HCT116 (cell line): ENCODE data around the gene TMEM53. TPM values are rescaled to one million over a fixed set of nuclear protein-coding genes. Genes with fewer than 3 reads are reported as not detected.

Experiments used
- ATAC-seq: fragments of 200-7000 bp; cut with Tn5 transposase; 2 replicates; pipeline ENCODE4 v1.9.1; 2020; ENCODE audit warnings: mild to moderate bottlenecking, moderate library complexity
- BruUV-seq: library from RNA; stranded (reverse); fragments of 400-500 nt; replicated peaks from 2 replicates; lab custom pipeline; 2021; lab: Mats Ljungman, UMichigan
- CTCF ChIA-PET: fragments of 300-600 bp; sonication (Branson Sonifier 250); formaldehyde crosslinking; loops from one replicate; lab custom pipeline; 2021; ENCODE audit warnings: antibody characterized with exemption; lab: Charles Lee
- POLR2A ChIA-PET: fragments of 300-600, 350-600 bp; sonication (Branson Sonifier 250); formaldehyde crosslinking; loops from one replicate; lab custom pipeline; 2021; ENCODE audit warnings: antibody characterized with exemption; lab: Charles Lee
- RAD21 ChIA-PET, 2 experiments: fragments of 300-600 bp; sonication (Branson Sonifier 250); formaldehyde crosslinking; loops; one replicate each; lab custom pipeline; 2023; ENCODE audit warnings: low total read pairs in 2 of 2; ENCODE audit not compliant: uncharacterized antibody in 2 of 2, unreplicated experiment in 2 of 2, low non-redundant PET in 1 of 2; lab: Charles Lee
- DNase-seq: peaks from one replicate; pipeline ENCODE4 v3.0.0-alpha.2; 2010; ENCODE audit warnings: low read depth, low spot score
- H2AFZ ChIP-seq: fragments of 200-600 bp; shearing (Covaris generic), sonication (generic); 2 replicates; pipeline ENCODE4 v1.6.1; 2017; ENCODE audit warnings: low read depth, mixed run types, mixed read lengths, antibody characterized with exemption, low read length; ENCODE audit not compliant: poor library complexity, severe bottlenecking
- H3K27ac ChIP-seq: 2 replicates; pipeline ENCODE4 v1.5.1; 2012; ENCODE audit warnings: low read depth, low read length
- H3K27me3 ChIP-seq: fragments of 200-600 bp; sonication (generic); 2 replicates; pipeline ENCODE4 v1.6.1; 2016; ENCODE audit warnings: mixed run types, low read length, mixed read lengths; ENCODE audit not compliant: insufficient read depth
- H3K36me3 ChIP-seq, 2 experiments: fragments of 200-500 bp in 1 of 2; fragments of 200-600 bp in 1 of 2; sonication (Bioruptor generic) in 1 of 2; sonication (generic) in 1 of 2; 2 replicates each; pipeline versions ENCODE4 v1.5.1 to v1.6.1; 2014 to 2016; ENCODE audit warnings: low read length in 2 of 2, inconsistent platforms in 1 of 2, mixed read lengths in 1 of 2, mixed run types in 1 of 2; ENCODE audit not compliant: insufficient read depth in 2 of 2, control insufficient read depth in 1 of 2
- H3K4me1 ChIP-seq, 2 experiments: fragments of 200-600 bp in 1 of 2; sonication (generic) in 1 of 2; 2 replicates each; pipeline versions ENCODE4 v1.5.1 to v1.6.1; 2012 to 2017; ENCODE audit warnings: low read length in 2 of 2, inconsistent platforms in 1 of 2, mild to moderate bottlenecking in 1 of 2, mixed read lengths in 1 of 2, mixed run types in 1 of 2, moderate library complexity in 1 of 2; ENCODE audit not compliant: insufficient read depth in 2 of 2, control insufficient read depth in 1 of 2
- H3K4me2 ChIP-seq: fragments of 200-600 bp; sonication (generic); 2 replicates; pipeline ENCODE4 v1.6.1; 2017; ENCODE audit warnings: mixed run types, low read length, mixed read lengths
- H3K4me3 ChIP-seq, 2 experiments: fragments of 200-600 bp in 1 of 2; sonication (generic) in 1 of 2; replicated peaks in 1 of 2; 2 replicates each; pipeline ENCODE4 v1.5.1; 2011 to 2016; ENCODE audit warnings: low read length in 2 of 2, control low read depth in 1 of 2, low read depth in 1 of 2, mild to moderate bottlenecking in 1 of 2, mixed read lengths in 1 of 2, mixed run types in 1 of 2
- H3K79me2 ChIP-seq: fragments of 200-600 bp; sonication (generic); 2 replicates; pipeline ENCODE4 v1.6.1; 2017; ENCODE audit warnings: mild to moderate bottlenecking, mixed run types, low read length, moderate library complexity, mixed read lengths; ENCODE audit not compliant: insufficient read depth
- H3K9ac ChIP-seq: fragments of 200-600 bp; sonication (generic); 2 replicates; pipeline ENCODE4 v1.6.1; 2016; ENCODE audit warnings: low read length, mixed read lengths
- H3K9me2 ChIP-seq: fragments of 200-600 bp; sonication (generic), shearing (Covaris generic); 2 replicates; pipeline ENCODE4 v1.6.1; 2017; ENCODE audit warnings: mixed run types, mild to moderate bottlenecking, moderate library complexity; ENCODE audit not compliant: insufficient read depth
- H3K9me3 ChIP-seq, 2 experiments: fragments of 200-500 bp in 1 of 2; fragments of 200-600 bp in 1 of 2; sonication (Bioruptor generic) in 1 of 2; sonication (generic) in 1 of 2; 2 replicates each; pipeline ENCODE4 v1.6.1; 2014 to 2017; ENCODE audit warnings: low read length in 2 of 2, mixed read lengths in 2 of 2, inconsistent platforms in 1 of 2, low read depth in 1 of 2, mild to moderate bottlenecking in 1 of 2, mixed run types in 1 of 2, moderate library complexity in 1 of 2; ENCODE audit not compliant: control insufficient read depth in 1 of 2, insufficient read depth in 1 of 2
- H4K20me1 ChIP-seq: fragments of 200-600 bp; sonication (generic), shearing (Covaris generic); 2 replicates; pipeline ENCODE4 v1.6.1; 2017; ENCODE audit warnings: mixed run types, mild to moderate bottlenecking, moderate library complexity; ENCODE audit not compliant: insufficient read depth
- CBX3 ChIP-seq: IDR thresholded peaks from 2 replicates; pipeline ENCODE4 v1.6.1; 2012; ENCODE audit warnings: low read depth
- POLR2A ChIP-seq: IDR thresholded peaks from 2 replicates; pipeline ENCODE4 v1.7.0; 2011; ENCODE audit warnings: borderline replicate concordance; ENCODE audit not compliant: insufficient read depth, insufficient read length; ENCODE audit errors: extremely low read depth
- RAD21 ChIP-seq: IDR thresholded peaks from 2 replicates; pipeline ENCODE4 v1.6.1; 2012; ENCODE audit warnings: low read depth, mild to moderate bottlenecking
- intact Hi-C: fragments of 100-400 bp; cut with micrococcal nuclease; formaldehyde crosslinking; loops from 2 replicates; pipeline ENCODE4 v1.10.0; 2022
- total RNA-seq: library from RNA; stranded (reverse); gene quantifications from one replicate; pipeline ENCODE4 v1.2.1, GENCODE V29; 2021; ENCODE audit not compliant: unreplicated experiment
- TF ChIP-seq, protein P1 (sequence below), 3 experiments: fragments of 200-600 bp in 1 of 3; sonication (generic) in 1 of 3; IDR thresholded peaks in 2 of 3; conservative IDR thresholded peaks in 1 of 3; 2 replicates each; pipeline ENCODE4 v1.5.1; 2012 to 2017; ENCODE audit warnings: low read depth in 2 of 3, low read length in 2 of 3, antibody characterized with exemption in 1 of 3, borderline replicate concordance in 1 of 3, control low read depth in 1 of 3, mild to moderate bottlenecking in 1 of 3, mixed read lengths in 1 of 3, mixed run types in 1 of 3, moderate library complexity in 1 of 3; ENCODE audit not compliant: insufficient read depth in 1 of 3
- TF ChIP-seq, protein P2 (sequence below): IDR thresholded peaks from 2 replicates; pipeline ENCODE4 v1.6.1; 2012

TMEM53 gene
- total RNA-seq, 1 experiment from 2014 or later, result 10.8 TPM

DNA sequence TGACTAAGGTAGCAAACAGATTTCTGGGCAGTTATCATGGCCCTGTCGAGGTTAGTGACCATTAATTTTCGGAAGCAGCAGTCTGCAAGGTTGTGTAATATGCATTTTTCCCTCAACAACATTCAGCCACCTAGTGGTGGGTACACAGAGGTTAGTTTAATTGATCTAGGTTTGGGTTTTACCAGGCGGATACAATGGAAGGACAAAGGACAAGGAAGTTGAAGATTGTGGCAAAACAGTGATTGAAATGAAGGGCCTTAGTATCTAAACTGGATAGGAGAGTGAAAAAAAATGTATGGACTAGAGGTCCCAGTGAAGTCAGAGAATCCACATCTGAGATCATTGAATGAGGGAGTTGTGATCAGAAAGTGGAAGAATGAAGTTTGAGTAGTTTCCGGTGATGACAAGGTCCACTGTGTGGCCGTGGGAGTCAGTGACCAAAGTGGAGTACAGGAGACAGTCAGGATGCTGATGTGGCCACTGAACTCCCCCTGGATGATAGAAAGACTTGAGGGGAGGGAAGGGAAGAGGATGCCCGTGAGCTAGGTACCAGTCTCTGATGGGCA lies 3.0 kb upstream of the TMEM53 start:
- CTCF ChIA-PET, result no interaction called here
- DNase-seq (no peak), ATAC-seq (no peak)
- POLR2A ChIA-PET, result interaction anchor here (2.1 kb wide), 1 partner anchor 44 kb away, joined by 7 read pairs; no protein-coding TSS in a partner anchor
- H2AFZ ChIP-seq, result no peak overlapping the region
- H3K9ac ChIP-seq, result no peak overlapping the region
- peak overlapping the region; percentile 42 for H3K4me2 ChIP-seq
- H3K79me2 ChIP-seq, result no peaks in the 10 kb centered on the region
- no peaks in the 10 kb centered on the region for H3K9me3 ChIP-seq
- BruUV-seq, result no TSS peak
- no peaks in the 10 kb centered on the region for H4K20me1 ChIP-seq
- no peak overlapping the region for H3K4me3 ChIP-seq
- intact Hi-C loops, result no loop called here
- peak overlapping the region; percentile 64 for H3K27ac ChIP-seq
- TF ChIP-seq, protein P1, sequence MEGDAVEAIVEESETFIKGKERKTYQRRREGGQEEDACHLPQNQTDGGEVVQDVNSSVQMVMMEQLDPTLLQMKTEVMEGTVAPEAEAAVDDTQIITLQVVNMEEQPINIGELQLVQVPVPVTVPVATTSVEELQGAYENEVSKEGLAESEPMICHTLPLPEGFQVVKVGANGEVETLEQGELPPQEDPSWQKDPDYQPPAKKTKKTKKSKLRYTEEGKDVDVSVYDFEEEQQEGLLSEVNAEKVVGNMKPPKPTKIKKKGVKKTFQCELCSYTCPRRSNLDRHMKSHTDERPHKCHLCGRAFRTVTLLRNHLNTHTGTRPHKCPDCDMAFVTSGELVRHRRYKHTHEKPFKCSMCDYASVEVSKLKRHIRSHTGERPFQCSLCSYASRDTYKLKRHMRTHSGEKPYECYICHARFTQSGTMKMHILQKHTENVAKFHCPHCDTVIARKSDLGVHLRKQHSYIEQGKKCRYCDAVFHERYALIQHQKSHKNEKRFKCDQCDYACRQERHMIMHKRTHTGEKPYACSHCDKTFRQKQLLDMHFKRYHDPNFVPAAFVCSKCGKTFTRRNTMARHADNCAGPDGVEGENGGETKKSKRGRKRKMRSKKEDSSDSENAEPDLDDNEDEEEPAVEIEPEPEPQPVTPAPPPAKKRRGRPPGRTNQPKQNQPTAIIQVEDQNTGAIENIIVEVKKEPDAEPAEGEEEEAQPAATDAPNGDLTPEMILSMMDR (IDR thresholded peaks at IDR 0.05 in 2 of 3, conservative IDR thresholded peaks at IDR 0.05 in 1 of 3; ENCODE audit: borderline replicate concordance in 1 of 3, insufficient read depth in 1 of 3, low read depth in 2 of 3, low read length in 2 of 3), result peak; percentile 44 to 70 (median 65); a peak in 5 of 6 replicates
- peak; percentile 53 for TF ChIP-seq RAD21
- no peak for TF ChIP-seq POLR2A
- peak; percentile 19; the same call in 1 of the 2 replicates for TF ChIP-seq CBX3
- TF ChIP-seq, protein P2, sequence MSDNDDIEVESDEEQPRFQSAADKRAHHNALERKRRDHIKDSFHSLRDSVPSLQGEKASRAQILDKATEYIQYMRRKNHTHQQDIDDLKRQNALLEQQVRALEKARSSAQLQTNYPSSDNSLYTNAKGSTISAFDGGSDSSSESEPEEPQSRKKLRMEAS, result 0 out of 2 replicates have a peak, but pooled peaks have one; percentile 2
- H3K4me1 ChIP-seq, result peaks cover 29 to 44% of the 10 kb centered on the region in 2 experiments
- RAD21 ChIA-PET, result interaction anchor here in 1 of 2 experiments (1.5 kb wide), 1 partner anchor 22 kb away, joined by 3 read pairs; no protein-coding TSS in a partner anchor
- H3K27me3 ChIP-seq, result no peaks in the 10 kb centered on the region
- no peaks in the 10 kb centered on the region for H3K9me2 ChIP-seq
- no peaks in the 10 kb centered on the region for H3K36me3 ChIP-seq
